Medulla oblongata (tissue), 1 donor: Measurements from ENCODE around the gene CDCA3.

ENCODE experiments used
- DNase-seq: peaks from one replicate; pipeline ENCODE4 v3.0.0-alpha.2; 2015; ENCODE audit errors: extremely low spot score

CDCA3 gene

DNA sequence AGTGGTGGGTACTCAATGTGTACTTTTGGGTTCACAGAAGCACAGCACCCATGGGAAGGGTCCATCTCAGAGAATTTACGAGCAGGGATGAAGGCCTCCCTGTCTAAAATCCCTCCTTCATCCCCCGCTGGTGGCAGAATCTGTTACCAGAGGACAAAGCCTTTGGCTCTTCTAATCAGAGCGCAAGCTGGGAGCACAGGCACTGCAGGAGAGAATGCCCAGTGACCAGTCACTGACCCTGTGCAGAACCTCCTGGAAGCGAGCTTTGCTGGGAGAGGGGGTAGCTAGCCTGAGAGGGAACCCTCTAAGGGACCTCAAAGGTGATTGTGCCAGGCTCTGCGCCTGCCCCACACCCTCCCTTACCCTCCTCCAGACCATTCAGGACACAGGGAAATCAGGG, 30.9 kb downstream of the CDCA3 start:
- DNase-seq: no peak

- DNase-seq: no peak
These were observed 31.7 kb downstream of the CDCA3 start for GRCh38 chr12:6819106-6820030.

DNA sequence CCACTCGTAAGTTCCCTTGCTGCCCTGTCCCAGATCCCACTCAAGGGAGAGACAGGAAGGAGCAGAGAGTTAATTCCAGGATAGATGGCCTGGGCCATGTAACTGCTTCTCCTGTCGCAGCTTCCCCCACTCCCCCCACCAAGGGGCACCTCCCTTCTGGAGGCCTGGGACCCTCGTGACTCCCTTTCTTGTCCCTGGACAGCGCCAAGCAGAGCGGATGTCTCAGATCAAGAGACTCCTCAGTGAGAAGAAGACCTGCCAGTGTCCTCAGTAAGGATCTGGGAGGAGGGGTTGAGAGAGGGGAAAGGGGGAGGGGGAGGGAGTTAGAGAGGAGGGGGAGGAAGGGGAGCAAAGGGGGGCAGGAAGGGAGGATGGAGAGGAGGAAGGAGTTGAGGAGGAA, 32.4 kb downstream of the CDCA3 start:
- no peak for DNase-seq

DNA sequence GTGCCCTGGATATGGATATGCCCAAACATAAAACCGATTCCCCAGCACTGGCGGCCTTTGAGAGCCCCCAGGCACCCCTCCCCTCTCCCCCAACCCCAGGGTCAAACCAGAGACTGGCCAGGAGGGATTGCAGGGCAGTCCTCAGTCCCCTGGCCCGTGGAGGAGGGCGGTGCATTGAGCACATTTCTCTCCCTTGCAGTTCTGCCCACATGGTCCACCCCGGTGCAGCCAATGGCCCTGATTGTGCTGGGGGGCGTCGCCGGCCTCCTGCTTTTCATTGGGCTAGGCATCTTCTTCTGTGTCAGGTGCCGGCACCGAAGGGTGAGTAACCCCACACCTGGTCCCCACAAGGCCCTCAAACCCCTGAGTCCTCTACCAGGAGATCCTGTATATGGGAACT, 32.9 kb downstream of the CDCA3 start:
- no peak for DNase-seq

- DNase-seq: no peak
These were observed 33.4 kb downstream of the CDCA3 start for GRCh38 chr12:6817662-6818157.

DNA sequence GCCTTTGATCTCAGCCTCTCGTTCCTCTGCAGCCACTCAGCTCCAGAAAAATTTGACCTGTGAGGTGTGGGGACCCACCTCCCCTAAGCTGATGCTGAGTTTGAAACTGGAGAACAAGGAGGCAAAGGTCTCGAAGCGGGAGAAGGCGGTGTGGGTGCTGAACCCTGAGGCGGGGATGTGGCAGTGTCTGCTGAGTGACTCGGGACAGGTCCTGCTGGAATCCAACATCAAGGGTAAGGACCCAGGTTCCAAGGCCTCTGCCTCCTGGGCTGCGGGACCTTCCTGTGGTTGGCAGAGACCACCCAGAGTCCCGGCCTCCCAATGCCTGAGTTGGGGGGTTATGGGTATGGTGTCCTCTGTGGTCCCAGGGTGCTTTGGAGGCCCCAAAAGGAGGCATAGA, 34.0 kb downstream of the CDCA3 start:
- DNase-seq: no peak

DNA sequence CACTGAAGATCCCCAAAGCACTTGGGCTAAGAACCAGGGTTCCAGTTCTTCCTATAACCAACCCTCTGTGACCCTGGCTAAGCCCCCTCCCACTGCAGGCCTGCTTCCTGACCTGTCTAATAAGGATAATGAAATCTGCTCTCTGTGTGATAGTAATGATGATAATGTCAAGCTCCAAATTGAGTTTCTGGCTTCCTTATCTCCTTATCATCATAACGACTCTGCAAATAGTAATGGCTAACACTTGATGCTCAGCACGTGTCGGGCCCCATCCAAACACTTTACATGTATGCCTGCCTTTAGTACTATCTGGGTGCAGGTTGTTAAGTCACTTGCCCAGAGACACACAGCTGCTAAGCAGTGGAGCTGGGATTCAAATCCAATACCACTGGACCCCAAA, 34.5 kb downstream of the CDCA3 start:
- DNase-seq: no peak

DNA sequence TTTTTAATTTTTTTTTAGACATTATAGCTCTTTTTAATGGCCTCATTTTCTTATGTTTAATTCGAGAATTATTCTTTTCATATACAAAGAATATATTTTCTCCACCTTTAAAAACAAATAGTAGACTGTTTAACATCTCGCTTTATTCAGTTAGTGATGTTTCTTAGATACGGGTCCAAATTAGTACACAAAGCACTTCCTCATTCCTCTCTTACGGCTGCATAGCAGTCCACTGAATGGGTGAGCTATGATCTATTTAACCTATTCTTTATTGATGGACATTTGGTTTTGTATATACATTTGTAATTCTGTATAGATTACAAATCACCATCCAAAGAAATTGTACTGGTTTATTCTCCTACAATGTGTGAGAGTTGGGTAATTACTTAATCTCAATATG, 37.7 kb downstream of the CDCA3 start:
- no peak for DNase-seq

DNA sequence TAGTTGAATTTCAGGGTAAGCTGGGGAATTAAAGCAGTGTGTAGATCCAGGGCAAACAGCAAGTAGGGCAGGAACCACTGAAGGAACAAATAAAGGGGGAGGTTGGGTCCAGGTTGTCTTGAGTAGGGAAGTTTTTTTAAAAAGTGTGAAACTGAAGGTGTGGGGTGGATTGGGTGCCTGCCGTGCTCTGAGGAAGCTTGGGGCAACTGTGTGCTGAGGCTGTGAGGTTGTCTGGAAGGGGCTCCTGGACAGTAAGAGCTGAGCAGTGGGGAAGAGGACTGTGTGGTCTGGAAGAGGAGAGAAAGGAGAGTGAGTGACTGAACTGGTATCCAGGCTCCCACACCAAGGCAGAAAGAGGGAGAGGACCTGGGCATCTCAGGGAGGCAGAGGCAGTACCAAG, 40.3 kb downstream of the CDCA3 start:
- no peak for DNase-seq

DNA sequence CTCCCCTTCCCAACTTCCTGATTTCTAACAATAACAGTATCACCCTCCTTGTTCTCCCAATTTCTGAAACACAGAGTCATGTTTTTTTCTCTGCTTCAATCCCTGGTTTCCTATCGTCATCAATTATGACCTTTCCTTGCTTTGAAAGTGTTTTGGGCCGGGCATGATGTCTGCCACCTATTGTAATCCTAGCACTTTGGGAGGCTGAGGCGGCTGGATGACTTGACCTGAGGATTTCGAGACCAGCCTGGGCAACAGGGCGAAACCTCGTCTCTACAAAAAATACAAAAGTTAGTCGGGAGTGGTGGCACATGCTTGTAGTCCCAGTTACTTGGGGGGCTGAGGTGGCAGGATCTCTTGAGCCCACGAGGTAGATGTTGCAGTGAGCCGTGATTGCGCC, 42.0 kb downstream of the CDCA3 start:
- DNase-seq: no peak

GRCh38 chr12:6807170-6807569, 43.9 kb downstream of the CDCA3 start:
- no peak for DNase-seq

GRCh38 chr12:6799147-6799546, 51.9 kb downstream of the CDCA3 start:
- no peak for DNase-seq
